Activated T-cell treated with anti-CD3 and anti-CD28 coated beads, Interleukin-2, amount 50 U/mL, for 4 hours (primary cell): Measurements from ENCODE around the gene KCNJ6. TPM values are rescaled to one million over a fixed set of nuclear protein-coding genes. Genes with fewer than 3 reads are reported as not detected.

Source experiments
- ATAC-seq, 2 donors: fragments of 200-7000 bp; cut with Tn5 transposase; one replicate each; pipeline ENCODE4 v1.10.0; 2021
- DNase-seq: peaks from one replicate; pipeline ENCODE4 v3.0.0-alpha.2; 2020
- H3K27me3 Mint-ChIP-seq: one replicate; pipeline ENCODE4 v1.8.0; 2021; ENCODE audit warnings: low read depth, mixed read lengths
- H3K36me3 Mint-ChIP-seq: one replicate; pipeline ENCODE4 v1.8.0; 2022; ENCODE audit warnings: mixed read lengths; ENCODE audit not compliant: insufficient read depth
- H3K4me1 Mint-ChIP-seq: one replicate; pipeline ENCODE4 v1.8.0; 2021; ENCODE audit warnings: low read depth, mixed read lengths
- H3K4me3 Mint-ChIP-seq: one replicate; pipeline ENCODE4 v1.8.0; 2021; ENCODE audit warnings: mild to moderate bottlenecking, moderate library complexity, mixed read lengths
- H3K9me3 Mint-ChIP-seq: one replicate; pipeline ENCODE4 v1.8.0; 2021; ENCODE audit warnings: mixed read lengths
- total RNA-seq, 3 donors: library from RNA; stranded (reverse); gene quantifications; one replicate each; pipeline ENCODE4 v1.2.1, GENCODE V29; 2021

The KCNJ6 gene
- total RNA-seq, 3 donors from 2014 or later = not detected

DNA sequence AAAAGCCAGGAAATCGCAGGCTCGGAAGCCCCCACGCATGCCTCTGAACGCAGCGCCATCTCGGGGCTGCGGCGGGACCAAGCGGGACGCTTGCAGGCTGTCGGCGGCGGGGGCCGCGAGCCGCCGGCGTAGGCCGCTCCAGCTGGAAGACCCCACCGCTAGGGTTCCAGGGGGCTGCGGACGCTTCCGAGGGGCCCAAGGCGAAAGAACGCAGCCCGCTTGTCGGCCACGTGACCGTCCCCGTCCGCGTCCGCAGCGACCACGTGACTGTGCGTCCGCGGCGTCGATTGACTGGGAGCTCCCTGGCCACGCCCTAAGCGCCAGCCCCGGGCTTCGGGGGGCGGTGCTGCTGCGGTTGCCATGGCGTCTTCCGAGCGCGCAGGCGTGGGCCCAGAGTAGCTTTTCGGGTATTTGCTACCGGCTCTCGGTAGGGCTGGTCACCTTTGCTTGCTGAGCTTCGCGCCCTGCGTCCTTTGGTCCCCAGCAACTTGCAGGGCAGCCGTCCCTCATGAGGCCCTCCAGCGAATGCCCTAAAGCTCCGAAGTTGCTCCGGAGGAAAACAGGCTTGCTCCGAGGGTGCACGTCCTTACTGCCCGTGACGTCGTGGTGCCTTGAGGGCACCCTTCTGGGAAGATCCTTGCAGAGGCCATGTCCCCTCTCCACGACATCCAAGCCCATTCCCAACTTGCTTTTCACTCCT is 352.5 kb downstream of the KCNJ6 start:
- Mint-ChIP-seq H3K4me3 (peak overlapping the region; percentile 94), H3K27me3 (no peaks in the 10 kb centered on the region), H3K9me3 (peaks cover 1% of the 10 kb centered on the region), H3K4me1 (peaks cover 26% of the 10 kb centered on the region), H3K36me3 (no peaks in the 10 kb centered on the region)
- ATAC-seq (peak; percentile 84 to 85), DNase-seq (peak; percentile 89)

- peaks cover 26% of the 10 kb centered on the region for H3K4me1 Mint-ChIP-seq
- ATAC-seq = no peak
- DNase-seq = no peak
- peaks cover 5% of the 10 kb centered on the region for H3K9me3 Mint-ChIP-seq
- H3K4me3 Mint-ChIP-seq = peak overlapping the region; percentile 94
- H3K27me3 Mint-ChIP-seq = no peaks in the 10 kb centered on the region
- no peaks in the 10 kb centered on the region for H3K36me3 Mint-ChIP-seq
These were observed 353.2 kb downstream of the KCNJ6 start for GRCh38 chr21:37562920-37563640.

- ATAC-seq = no peak
- Mint-ChIP-seq H3K4me3 (peak overlapping the region; percentile 94), H3K4me1 (peaks cover 26% of the 10 kb centered on the region), H3K9me3 (peaks cover 5% of the 10 kb centered on the region), H3K36me3 (no peaks in the 10 kb centered on the region), H3K27me3 (no peaks in the 10 kb centered on the region)
- no peak for DNase-seq
These were observed 354.0 kb downstream of the KCNJ6 start for GRCh38 chr21:37561941-37562919.

DNA sequence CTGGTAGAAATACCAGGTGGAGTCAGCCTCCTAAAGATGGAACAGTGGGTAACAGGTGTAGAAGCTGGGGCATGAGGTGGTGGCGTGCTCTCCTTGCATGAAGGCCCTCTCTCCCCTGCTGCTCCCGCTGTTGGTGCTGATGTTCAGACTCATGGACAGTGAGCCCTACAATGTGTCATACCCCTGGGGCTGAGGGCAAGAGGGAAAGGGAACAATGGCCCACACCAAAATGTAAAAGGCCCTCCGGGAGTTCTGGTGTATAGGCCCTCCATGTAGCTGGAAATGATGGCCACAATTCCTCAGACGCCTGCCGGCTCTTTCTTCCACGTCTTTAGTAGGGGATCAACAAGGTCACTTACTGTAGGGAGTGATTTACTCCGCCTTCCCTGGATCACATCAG is 354.8 kb downstream of the KCNJ6 start:
- no peaks in the 10 kb centered on the region for H3K36me3 Mint-ChIP-seq
- ATAC-seq (no peak), DNase-seq (no peak)
- H3K27me3 Mint-ChIP-seq = no peaks in the 10 kb centered on the region
- H3K4me3 Mint-ChIP-seq = no peak overlapping the region
- peaks cover 5% of the 10 kb centered on the region for H3K9me3 Mint-ChIP-seq
- H3K4me1 Mint-ChIP-seq = peaks cover 26% of the 10 kb centered on the region

DNA sequence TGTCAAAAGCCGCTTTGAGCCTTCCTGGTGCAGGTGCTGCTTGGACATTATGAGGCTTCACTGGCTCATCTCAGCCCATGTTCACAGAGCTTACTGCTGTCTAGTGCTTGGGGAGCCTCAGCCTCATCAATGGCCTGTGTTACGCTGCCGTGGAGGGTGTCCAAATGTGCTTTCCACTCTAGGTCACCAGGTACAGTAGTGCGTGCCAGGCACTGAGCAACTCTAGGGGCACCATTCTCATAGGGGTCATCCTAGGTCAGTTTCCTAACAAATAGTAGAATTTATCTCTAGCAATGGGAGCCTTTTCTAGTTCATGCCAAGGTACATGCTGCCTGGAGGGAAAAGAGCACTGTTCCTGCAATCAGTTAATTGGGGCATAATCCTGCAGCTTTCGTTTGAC is 355.9 kb downstream of the KCNJ6 start:
- ATAC-seq (no peak), DNase-seq (no peak)
- H3K27me3 Mint-ChIP-seq = peaks cover under 1% of the 10 kb centered on the region
- H3K36me3 Mint-ChIP-seq = no peaks in the 10 kb centered on the region
- peaks cover 23% of the 10 kb centered on the region for H3K4me1 Mint-ChIP-seq
- H3K9me3 Mint-ChIP-seq = peaks cover 5% of the 10 kb centered on the region
- H3K4me3 Mint-ChIP-seq = no peak overlapping the region

DNA sequence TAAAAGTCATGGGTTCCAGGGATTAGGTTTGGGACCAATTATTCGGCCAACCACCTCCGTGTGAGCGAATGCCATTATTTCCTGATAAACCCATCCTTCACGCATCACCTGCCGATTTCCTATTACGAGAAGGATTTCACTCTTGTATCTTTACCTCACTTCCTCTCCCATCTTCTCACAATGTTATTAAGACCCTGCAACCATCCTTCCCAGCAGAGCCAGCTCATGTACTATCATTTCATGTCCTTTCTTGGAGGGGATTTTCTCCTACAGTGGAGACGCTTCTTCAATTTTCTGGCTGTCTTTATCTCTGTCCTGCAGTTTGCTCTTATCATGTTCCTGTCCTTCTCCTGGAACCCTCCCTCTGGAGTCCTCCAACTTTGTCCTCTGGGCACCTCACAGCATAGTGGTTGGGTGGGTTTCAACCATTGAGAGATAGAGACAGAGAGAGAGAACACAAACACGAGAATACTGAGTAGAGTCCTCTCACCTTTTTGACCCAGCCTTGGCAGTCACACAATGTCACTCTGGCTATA is 357.5 kb downstream of the KCNJ6 start:
- Mint-ChIP-seq H3K4me3 (no peak overlapping the region), H3K4me1 (peaks cover 8% of the 10 kb centered on the region), H3K27me3 (peaks cover 9% of the 10 kb centered on the region), H3K36me3 (no peaks in the 10 kb centered on the region), H3K9me3 (peaks cover 5% of the 10 kb centered on the region)
- DNase-seq (no peak), ATAC-seq (no peak)
